Adrenal gland (tissue), 5 donors: ENCODE data around the gene SMURF1.

Source experiments
- CTCF ChIP-seq, 6 experiments: fragments of 450-650 bp in 4 of 6; fragments of 200-600 bp in 2 of 6; sonication (generic) in 1 of 6; IDR thresholded peaks; 1 replicate in 5 of 6; 2 replicates in 1 of 6; pipeline versions ENCODE4 v1.5.1 to v1.8.0; 2016 to 2021; ENCODE audit warnings: antibody characterized with exemption in 6 of 6, mild to moderate bottlenecking in 2 of 6, moderate library complexity in 1 of 6
- POLR2A ChIP-seq, 2 donors: fragments of 450-650 bp; IDR thresholded peaks; one replicate each; pipeline ENCODE4 v1.6.1; 2017; ENCODE audit warnings: antibody characterized with exemption in 2 of 2, mild to moderate bottlenecking in 2 of 2, moderate library complexity in 1 of 2
- donor health status: DM: no; HTN: no; CAD: no.

GRCh38 chr7:99125505-99125865 lies 18.4 kb downstream of the SMURF1 start:
- no peak for TF ChIP-seq POLR2A (IDR thresholded peaks at IDR 0.05)
- TF ChIP-seq CTCF (IDR thresholded peaks at IDR 0.05): no peak
